GM21515 (cell line): ENCODE data around the gene XPNPEP2.
A peak's percentile ranks its signal among the peaks of the same experiment; 100 is the strongest.

Experiments used
- ATAC-seq: cut with Tn5 transposase; IDR thresholded peaks from one replicate; pipeline ENCODE4 v1.9.1; 2021; ENCODE audit not compliant: unreplicated experiment

XPNPEP2 gene

DNA sequence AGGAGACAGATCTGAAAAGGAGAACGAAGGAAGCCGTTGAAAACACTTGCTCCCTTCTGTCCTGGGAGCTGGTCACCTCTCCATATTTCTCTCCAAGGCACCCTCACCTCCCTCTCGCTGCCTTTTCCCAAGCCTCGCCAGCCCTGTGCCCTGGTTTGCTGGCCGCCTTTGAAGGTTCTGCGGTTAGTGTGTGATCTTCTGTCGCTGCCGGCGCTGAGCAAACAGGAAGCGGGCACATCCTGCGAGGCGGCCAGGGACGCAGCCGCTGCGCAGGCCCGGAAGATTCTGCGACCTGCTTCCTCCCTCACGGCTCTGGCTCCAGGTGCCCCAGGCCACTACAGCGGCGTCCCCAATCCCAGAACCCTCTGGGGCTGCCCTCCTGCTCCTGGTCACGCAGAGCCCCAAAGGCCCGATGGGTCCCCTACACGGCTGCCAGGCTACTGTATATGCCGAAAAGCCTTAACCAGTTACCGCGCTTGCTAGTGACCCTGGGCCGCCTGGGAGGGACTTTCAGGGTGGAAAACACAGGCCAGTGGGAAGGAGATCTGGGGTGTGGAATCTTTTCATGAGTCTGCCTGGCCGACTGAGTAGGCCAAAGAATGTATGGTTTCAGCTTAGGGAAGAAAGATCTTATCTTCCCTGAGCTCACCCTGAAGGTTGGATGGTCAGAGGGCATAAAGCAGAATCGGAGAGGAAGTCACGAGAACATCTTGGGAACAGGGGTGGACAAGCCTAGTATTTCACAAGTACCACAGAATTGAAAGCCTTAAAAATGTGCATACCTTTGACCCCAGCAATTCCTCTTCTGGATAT lies 38.6 kb downstream of the XPNPEP2 start:
- ATAC-seq = peak; percentile 32

DNA sequence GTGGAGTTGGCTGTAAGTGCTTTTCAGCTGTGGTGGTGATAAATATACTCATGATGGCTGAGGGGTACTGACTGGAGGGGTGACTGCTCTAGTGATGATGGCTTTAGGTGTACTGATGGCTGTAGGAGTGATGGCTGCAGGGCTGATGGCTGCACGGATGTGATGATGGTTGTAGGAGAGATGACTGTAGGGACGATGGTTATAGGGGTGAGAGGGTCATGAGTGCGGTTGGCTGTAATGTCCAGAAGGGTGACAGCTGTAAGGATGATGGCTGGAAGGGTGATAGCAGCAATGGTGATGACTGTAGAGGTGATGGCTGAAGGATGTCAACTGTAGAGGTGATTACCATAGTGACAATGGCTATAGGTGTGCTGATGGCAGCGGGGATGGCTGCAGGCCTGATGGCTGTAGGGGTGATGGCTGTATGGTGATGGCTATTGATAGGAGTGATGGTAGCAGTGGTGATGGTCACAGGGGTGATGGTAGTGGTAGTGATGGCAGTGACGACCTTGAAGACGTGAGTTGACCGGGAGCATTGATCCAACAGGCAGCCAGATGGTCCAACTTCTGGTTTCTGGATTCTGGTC lies 40.4 kb downstream of the XPNPEP2 start:
- no peak for ATAC-seq

- peak; percentile 34 for ATAC-seq
These were observed 41.0 kb downstream of the XPNPEP2 start, which contains the start of gene SASH3 for GRCh38 chrX:129779747-129780146. Gene SASH3, plus strand, starts transcription at chrX:129779949. Its CDS starts 149 bp downstream, at chrX:129780098.

DNA sequence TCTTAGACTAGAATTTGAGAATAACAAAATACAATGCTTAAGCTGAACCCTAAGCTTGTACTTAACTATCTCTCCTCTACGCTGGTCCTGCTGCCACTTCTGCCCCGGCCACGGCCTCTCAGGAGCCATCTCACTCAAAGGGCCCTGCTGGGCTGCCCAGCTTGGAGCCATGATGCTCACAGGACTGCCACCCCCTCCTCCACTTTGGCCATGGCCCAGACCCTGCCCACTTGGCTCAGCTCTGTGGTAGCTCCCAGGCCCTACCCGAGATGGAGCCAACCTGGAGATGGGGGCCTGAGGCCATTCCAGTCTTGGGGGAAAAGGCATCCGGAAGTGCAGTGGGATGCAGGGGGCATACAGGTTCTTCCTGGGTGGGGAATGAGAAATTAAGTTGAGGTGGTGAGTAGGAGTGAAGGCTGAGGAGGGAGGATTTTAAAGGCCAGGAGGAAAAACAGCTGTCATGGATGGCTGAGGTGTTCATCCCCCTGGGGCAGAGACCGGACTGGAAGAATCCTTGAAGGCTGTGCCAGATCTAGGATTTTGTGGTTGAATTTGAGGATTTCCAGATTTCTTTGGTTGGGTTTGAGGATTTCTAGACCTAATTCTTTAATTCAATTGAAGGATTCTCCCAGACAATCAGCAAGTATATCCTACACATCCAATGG lies 41.8 kb downstream of the XPNPEP2 start:
- no peak for ATAC-seq

DNA sequence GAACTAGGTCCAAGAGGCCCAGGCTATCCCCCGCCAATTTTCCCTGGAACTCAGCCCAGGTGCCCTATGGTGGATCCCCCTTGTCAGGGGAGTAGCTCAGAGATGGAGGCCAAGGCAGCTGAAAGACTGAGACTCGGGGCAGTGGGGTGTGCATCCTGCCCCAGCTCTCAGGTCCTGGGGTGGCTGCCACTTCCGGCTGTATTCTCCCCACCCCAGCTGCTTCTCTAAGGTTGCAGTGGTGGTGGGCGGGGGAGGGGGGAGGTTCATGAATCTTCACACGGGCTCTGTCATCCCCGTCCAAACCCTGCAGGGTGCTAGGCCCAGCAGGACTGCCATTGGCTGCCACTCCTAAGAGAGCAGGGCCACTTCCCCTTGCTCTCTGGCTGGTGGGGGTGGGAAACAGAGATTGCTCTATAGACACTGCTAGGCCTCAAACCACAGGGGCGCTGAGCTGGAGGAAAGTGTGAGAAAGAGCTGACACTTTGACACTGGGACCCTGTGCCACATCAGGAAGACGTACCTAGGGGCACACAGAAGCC lies 42.4 kb downstream of the XPNPEP2 start:
- peak; percentile 68 for ATAC-seq

GRCh38 chrX:129781680-129782495 lies 43.1 kb downstream of the XPNPEP2 start:
- no peak for ATAC-seq

- no peak for ATAC-seq
These were observed 43.9 kb downstream of the XPNPEP2 start for GRCh38 chrX:129782706-129783105.

DNA sequence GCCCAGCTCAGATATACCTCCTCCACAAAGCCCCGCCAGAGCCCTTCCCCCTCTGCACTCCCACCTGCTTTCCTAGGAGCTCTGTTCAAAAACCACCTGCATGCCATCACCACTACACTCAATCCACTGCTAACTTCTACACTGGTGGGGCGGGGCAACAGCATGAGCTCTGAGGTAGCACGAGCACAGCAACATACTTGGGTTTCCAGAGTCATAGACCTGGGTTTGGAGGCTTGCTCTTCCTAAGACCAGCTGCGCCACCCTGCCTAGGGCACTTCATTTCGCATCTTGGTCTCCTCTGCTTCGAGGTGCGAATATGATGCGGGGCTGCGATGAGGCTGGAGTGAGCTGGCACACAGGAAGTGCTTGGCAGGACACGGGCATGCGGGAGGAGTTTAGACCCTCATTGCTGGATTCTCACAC lies 44.5 kb downstream of the XPNPEP2 start:
- no peak for ATAC-seq

DNA sequence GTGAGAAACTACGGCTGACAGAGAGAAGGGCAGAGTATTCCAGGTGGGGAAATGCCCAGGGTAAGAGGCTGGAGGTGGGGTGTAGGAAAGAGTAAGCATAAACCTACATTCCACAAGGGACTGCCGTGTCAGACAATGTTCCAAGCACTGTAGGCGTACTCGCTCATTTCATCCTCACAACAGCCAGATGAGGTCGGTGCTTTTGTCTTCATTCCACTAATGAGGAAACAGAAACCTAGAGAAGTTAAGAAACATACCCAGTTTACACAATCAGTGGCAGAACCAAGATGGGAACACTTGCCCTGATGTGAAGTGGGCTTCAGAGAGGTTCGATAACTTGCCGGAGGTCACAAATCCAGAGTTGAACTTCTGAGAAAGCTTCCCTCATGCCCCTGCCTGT lies 45.6 kb downstream of the XPNPEP2 start:
- ATAC-seq = no peak

- no peak for ATAC-seq
These were observed 46.6 kb downstream of the XPNPEP2 start for GRCh38 chrX:129785160-129785947.

GRCh38 chrX:129786210-129786651 lies 47.5 kb downstream of the XPNPEP2 start:
- peak; percentile 76 for ATAC-seq

DNA sequence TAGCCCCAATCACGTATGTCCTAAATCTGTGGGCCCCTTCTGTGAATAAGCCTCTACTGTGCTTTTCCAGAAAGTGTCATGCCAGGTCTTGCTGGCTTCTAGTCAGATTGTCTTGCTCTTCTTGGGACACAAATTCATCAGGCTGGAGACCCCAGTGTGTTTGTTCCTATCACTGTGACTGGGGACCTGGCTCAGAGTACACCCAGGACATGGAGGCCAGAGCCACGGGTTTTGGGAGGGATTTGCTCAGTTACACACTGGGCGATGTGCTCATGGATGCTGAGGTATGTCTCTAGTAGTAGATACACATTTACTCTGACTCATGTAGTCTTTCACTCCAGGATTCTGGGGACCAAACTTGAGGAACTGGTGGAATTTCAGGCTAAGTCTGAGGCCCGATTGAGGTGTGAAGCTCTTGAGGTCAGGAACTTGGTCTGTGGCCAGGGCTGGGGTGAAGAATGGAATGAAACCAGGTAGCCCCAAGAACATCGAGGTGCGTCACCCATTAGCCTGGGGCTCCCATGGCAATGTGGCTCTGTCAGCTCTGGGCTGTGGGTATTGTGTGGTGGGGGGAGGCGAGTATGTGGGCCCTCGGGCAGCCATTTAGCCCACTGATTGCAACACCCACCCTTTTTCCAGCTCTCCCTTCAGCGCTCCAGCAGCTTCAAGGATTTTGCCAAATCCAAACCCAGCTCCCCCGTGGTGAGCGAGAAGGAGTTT lies 48.7 kb downstream of the XPNPEP2 start:
- ATAC-seq = no peak

DNA sequence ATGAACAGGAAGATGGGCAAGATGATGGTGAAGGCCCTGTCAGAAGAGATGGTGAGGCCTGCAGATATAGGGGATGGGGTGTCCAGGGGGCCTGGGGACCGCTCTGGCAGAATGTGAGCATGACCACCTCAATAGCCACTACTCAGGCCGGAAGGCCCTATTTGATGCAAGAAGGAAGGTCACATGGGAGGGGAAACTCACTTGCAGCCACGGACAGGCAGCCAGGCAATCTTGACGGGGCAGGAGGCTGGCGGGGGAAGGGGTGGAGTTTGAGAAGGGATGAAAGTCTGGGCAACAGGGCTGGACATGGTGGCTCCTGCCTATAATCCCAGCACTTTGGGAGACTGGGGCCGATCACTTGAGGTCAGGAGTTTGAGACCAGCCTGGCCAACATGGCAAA lies 49.7 kb downstream of the XPNPEP2 start:
- no peak for ATAC-seq

DNA sequence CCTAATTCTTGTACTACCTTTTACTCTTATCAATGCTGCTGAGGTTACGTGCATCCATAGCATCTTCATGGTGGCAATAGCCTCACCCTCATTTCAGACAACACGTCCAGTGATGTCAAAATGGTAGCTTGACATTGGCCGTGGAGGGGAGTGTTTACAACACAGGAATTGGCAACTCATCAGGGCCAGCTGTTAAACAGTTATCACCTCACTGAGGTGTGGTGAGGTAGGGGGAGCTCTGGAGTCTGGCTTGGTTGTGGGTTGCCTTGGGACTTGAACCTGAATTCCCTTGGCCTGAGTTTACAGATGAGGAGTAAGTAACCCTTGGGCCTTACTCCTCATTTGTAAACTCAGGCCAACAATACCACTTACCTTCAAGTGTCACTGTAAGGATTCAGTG lies 51.4 kb downstream of the XPNPEP2 start:
- ATAC-seq = no peak

- no peak for ATAC-seq
These were observed 52.0 kb downstream of the XPNPEP2 start for GRCh38 chrX:129790808-129791207.

GRCh38 chrX:129791336-129791735 lies 52.6 kb downstream of the XPNPEP2 start:
- ATAC-seq = no peak

DNA sequence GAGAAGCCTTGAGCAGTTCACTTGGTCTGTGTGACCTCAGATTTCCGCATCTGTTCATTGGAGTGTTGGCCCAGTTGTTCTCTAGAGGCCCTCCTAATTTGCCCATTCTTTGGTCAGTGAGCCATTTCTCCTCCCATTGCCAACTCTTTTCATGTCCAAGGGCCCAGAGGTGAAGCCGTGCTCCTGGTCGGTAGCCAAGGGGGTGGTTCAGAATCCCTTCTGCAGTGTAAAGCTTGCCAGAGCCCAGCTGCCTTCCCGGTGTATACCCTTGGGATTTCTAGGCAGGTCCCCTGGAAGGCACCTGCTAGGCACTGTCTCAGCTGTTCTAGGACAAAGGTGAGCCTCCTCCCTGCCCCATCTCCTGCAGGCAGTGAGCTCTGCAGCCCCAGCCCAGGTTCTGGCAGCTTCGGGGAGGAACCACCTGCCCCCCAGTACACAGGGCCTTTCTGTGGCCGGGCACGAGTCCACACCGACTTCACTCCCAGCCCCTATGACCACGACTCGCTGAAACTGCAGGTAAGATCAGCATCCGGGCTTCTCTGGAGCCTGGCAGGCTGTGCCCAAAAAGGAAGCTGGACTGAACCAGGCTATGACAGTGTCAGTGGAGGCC lies 53.3 kb downstream of the XPNPEP2 start:
- ATAC-seq = no peak

- ATAC-seq = no peak
These were observed 54.0 kb downstream of the XPNPEP2 start for GRCh38 chrX:129792586-129793291.
